ENCODE results near the gene GLCE. TPM values are rescaled to one million over a fixed set of nuclear protein-coding genes. Genes with fewer than 3 reads are reported as not detected.
"Not testable (repeated sequence)": the region's sequence is repeated elsewhere in the genome, so short reads cannot be mapped to it uniquely, and the experiment has no call there.

Gene GLCE
- total and polyA plus RNA-seq, 4 donors: 7.0 to 15.0 (median 7.6) TPM

DNA sequence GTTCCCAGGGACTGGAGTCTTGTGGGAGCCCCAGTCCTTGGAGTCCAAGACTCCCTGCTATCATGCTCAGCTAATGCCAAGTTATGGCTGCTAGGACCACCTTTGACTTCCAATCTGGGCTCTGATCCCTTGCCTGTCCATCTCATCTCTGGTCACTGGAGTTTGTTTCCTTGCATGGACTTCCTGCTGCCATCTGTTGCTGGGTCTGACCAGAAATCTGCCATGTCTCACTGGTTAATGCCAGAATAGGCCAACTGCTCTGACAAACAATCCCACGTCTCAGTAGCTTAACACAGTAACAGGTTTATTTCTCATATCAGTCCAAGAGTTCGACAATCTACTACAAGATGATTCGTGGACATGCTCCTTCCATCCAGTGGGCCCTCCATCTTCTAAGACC is 10.1 kb upstream of the GLCE start:
- 81 to 82% methylated on average over 3 of the region's 3 CpGs for whole genome bisulfite sequencing, 2 donors
- DNase-seq (no peak), ATAC-seq (ENCODE audit: low FRiP score) (no peak)
- Histone ChIP-seq H3K4me3 (ENCODE audit: low read length in 2 of 2) (no peak overlapping the region), H3K36me3 (ENCODE audit: control insufficient read depth in 1 of 2, insufficient read depth in 2 of 2, low read length in 1 of 2) (no peaks in the 10 kb centered on the region), H3K27me3 (ENCODE audit: control insufficient read depth in 1 of 2, insufficient read depth in 2 of 2, low read length in 1 of 2) (peaks cover 0 to 3% of the 10 kb centered on the region in 2 donors), H3K4me1 (ENCODE audit: control insufficient read depth in 1 of 2, insufficient read depth in 2 of 2, low read length in 2 of 2) (no peaks in the 10 kb centered on the region), H3K9me3 (ENCODE audit: control insufficient read depth, low read length) (no peaks in the 10 kb centered on the region), H3K27ac (ENCODE audit: low read depth in 1 of 2, low read length in 2 of 2) (no peak overlapping the region)
- intact Hi-C loops (cut with DNase I): no loop called here

DNA sequence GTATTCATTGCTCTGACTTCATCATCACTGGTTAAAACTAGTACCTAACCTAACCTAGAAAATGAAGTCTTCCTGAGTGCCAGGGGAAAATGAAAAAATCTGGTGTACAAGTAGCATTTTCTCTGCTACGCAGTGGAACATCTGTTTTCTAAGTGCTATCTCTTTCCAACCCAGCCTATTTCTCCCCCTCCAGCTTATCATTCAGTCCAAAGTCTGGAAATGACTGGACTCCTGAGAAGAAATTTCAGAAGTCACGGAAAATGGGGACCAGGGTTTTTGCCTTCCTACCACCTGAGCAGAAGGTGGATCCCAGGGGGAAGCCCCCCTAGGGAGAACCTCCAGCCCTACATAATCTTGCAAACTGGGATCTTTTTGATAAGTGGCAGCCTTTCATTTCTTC is 9.6 kb upstream of the GLCE start:
- intact Hi-C loops (cut with DNase I): no loop called here
- Histone ChIP-seq H3K4me1 (ENCODE audit: control insufficient read depth in 1 of 2, insufficient read depth in 2 of 2, low read length in 2 of 2) (no peaks in the 10 kb centered on the region), H3K27me3 (ENCODE audit: control insufficient read depth in 1 of 2, insufficient read depth in 2 of 2, low read length in 1 of 2) (peaks cover 0 to 3% of the 10 kb centered on the region in 2 donors), H3K4me3 (ENCODE audit: low read length in 2 of 2) (no peak overlapping the region), H3K27ac (ENCODE audit: low read depth in 1 of 2, low read length in 2 of 2) (no peak overlapping the region), H3K36me3 (ENCODE audit: control insufficient read depth in 1 of 2, insufficient read depth in 2 of 2, low read length in 1 of 2) (no peaks in the 10 kb centered on the region), H3K9me3 (ENCODE audit: control insufficient read depth, low read length) (no peaks in the 10 kb centered on the region)
- DNase-seq: no peak
- ATAC-seq (ENCODE audit: low FRiP score): no peak
- 86 to 94% methylated on average over 2 of the region's 2 CpGs for WGBS, 2 donors

DNA sequence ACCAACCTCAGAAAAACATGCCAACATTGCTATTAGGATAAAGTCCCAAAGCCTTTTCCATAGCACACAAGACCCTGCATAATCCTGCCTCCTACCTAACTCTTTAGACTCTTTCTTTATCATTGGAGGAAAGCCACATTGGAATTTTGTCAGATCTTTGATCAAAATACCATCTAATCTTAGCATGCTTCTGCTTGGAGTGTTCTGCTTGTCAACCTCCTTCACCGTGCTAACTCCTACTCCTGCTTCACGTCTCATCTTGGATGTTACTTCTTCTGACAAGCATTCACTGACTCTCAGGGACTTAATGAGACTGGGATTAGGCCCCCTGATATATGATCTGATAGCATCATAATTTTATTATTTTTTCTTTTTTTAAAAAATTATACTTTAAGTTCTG is 7.4 kb upstream of the GLCE start:
- H3K36me3 ChIP-seq (ENCODE audit: control insufficient read depth in 1 of 2, insufficient read depth in 2 of 2, low read length in 1 of 2): no peaks in the 10 kb centered on the region
- 84 to 98% methylated on average over 2 of the region's 2 CpGs for WGBS, 2 donors
- DNase-seq (no peak), ATAC-seq (ENCODE audit: low FRiP score) (no peak)
- peaks cover 0 to 3% of the 10 kb centered on the region in 2 donors for H3K27me3 ChIP-seq (ENCODE audit: control insufficient read depth in 1 of 2, insufficient read depth in 2 of 2, low read length in 1 of 2)
- no peak overlapping the region for H3K27ac ChIP-seq (ENCODE audit: low read depth in 1 of 2, low read length in 2 of 2)
- no peaks in the 10 kb centered on the region for H3K9me3 ChIP-seq (ENCODE audit: control insufficient read depth, low read length)
- no peak overlapping the region for H3K4me3 ChIP-seq (ENCODE audit: low read length in 2 of 2)
- intact Hi-C loops (cut with DNase I): no loop called here
- H3K4me1 ChIP-seq (ENCODE audit: control insufficient read depth in 1 of 2, insufficient read depth in 2 of 2, low read length in 2 of 2): no peaks in the 10 kb centered on the region

DNA sequence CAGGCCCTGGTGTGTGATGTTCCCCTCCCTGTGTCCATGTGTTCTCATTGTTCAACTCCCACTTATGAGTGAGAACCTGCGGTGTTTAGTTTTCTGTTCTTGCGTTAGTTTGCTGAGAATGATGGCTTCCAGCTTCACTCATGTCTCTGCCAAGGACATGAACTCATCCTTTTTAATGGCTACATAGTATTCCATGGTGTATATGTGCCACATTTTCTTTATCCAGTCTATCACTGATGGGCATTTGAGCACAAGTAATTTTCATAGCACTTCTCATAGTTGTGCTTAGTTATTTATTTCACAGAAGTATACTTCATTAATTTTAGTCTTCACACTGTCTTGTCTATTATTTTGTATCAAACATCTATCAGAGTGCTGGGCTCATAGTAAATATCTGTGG is 6.8 kb upstream of the GLCE start:
- H3K4me3 ChIP-seq (ENCODE audit: low read length in 2 of 2); H3K9me3 ChIP-seq (ENCODE audit: control insufficient read depth, low read length); H3K27me3 ChIP-seq (ENCODE audit: control insufficient read depth in 1 of 2, insufficient read depth in 2 of 2, low read length in 1 of 2); ATAC-seq (ENCODE audit: low FRiP score); DNase-seq; intact Hi-C loops (cut with DNase I); H3K27ac ChIP-seq (ENCODE audit: low read depth in 1 of 2, low read length in 2 of 2); H3K4me1 ChIP-seq (ENCODE audit: control insufficient read depth in 1 of 2, insufficient read depth in 2 of 2, low read length in 2 of 2); H3K36me3 ChIP-seq (ENCODE audit: control insufficient read depth in 1 of 2, insufficient read depth in 2 of 2, low read length in 1 of 2): not testable (repeated sequence)
- WGBS, 2 donors: 93 to 94% methylated on average over 2 of the region's 2 CpGs

DNA sequence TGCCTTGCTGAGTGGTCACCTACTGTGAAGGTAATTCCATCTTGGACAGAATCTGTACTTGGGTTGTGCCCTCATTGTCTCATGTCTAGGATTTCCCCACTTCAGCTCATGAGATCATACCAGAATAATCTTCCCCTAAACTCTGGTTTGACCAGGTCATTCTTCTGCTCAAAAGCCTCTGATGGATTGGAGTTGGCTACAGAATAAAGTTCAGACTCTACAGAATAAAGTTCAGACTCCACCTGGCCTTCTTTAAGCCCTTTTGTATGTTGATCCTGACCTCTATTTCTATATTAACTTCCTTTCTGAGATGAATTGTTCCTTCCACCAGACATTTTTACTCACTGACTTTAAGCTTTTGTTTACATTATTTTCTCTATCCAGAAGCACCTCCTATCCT is 6.4 kb upstream of the GLCE start:
- ATAC-seq (ENCODE audit: low FRiP score) (no peak), DNase-seq (no peak)
- intact Hi-C loops (cut with DNase I): no loop called here
- Histone ChIP-seq H3K4me3 (ENCODE audit: low read length in 2 of 2) (no peak overlapping the region), H3K36me3 (ENCODE audit: control insufficient read depth in 1 of 2, insufficient read depth in 2 of 2, low read length in 1 of 2) (no peaks in the 10 kb centered on the region), H3K27me3 (ENCODE audit: control insufficient read depth in 1 of 2, insufficient read depth in 2 of 2, low read length in 1 of 2) (peaks cover 0 to 3% of the 10 kb centered on the region in 2 donors), H3K27ac (ENCODE audit: low read depth in 1 of 2, low read length in 2 of 2) (no peak overlapping the region), H3K4me1 (ENCODE audit: control insufficient read depth in 1 of 2, insufficient read depth in 2 of 2, low read length in 2 of 2) (no peaks in the 10 kb centered on the region), H3K9me3 (ENCODE audit: control insufficient read depth, low read length) (no peaks in the 10 kb centered on the region)

DNA sequence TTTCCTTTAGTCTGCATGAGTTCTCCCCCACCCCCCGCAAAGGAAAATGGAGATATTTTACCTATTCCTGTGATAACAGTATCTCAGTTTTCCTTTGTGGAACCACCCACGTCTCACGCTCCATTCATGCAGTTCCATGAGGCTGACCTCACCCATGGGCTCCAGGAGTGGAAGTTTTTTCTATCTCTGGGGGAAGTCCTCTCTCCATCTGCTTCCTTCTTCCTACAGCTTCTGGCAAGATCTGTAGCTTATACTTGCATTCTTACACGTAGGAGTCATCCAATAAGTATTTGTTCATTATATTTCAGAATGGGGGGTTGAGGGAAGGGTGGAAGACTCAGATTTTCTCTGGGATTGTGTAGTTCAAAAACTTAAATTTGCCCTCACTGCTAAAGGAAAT is 5.8 kb upstream of the GLCE start:
- peaks cover 0 to 3% of the 10 kb centered on the region in 2 donors for H3K27me3 ChIP-seq (ENCODE audit: control insufficient read depth in 1 of 2, insufficient read depth in 2 of 2, low read length in 1 of 2)
- intact Hi-C loops (cut with DNase I): no loop called here
- ATAC-seq (ENCODE audit: low FRiP score): no peak
- WGBS, 2 donors: 43 to 47% methylated on average over 4 of the region's 4 CpGs
- H3K4me1 ChIP-seq (ENCODE audit: control insufficient read depth in 1 of 2, insufficient read depth in 2 of 2, low read length in 2 of 2): no peaks in the 10 kb centered on the region
- no peak for DNase-seq
- no peaks in the 10 kb centered on the region for H3K36me3 ChIP-seq (ENCODE audit: control insufficient read depth in 1 of 2, insufficient read depth in 2 of 2, low read length in 1 of 2)
- no peak overlapping the region for H3K4me3 ChIP-seq (ENCODE audit: low read length in 2 of 2)
- no peaks in the 10 kb centered on the region for H3K9me3 ChIP-seq (ENCODE audit: control insufficient read depth, low read length)
- H3K27ac ChIP-seq (ENCODE audit: low read depth in 1 of 2, low read length in 2 of 2): no peak overlapping the region

DNA sequence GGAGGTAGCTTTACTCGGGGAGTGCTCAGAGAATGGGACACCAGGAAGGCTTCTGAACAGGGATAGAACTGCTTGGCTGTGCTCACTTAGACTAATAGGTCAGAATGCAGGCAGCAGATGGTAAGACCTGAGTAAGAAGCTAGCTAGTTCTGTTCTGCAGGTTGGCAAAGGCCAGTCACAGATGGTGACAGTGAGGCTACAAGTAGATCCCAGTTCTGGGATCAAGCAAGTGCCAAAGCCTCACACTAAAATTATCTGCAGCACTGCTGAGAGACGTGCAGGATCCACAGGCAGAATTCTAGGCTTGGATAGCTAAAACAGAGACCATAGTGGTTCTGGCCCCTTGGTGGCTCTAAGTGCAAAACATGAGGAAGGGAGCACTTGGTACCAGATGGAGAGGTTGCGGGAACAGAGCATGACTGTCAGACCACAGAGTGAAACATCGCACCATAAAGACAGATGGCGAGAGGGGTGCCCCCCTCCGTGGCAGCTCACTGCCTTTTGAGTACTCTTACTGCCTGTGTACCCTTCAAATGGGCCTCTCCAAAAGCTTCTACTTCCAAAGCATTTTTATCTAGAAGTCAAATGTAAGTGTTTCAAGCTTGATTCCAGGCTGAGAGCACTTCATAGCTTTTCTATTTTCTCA is 3.6 kb upstream of the GLCE start:
- Histone ChIP-seq H3K27ac (ENCODE audit: low read depth in 1 of 2, low read length in 2 of 2) (no peak overlapping the region), H3K4me1 (ENCODE audit: control insufficient read depth in 1 of 2, insufficient read depth in 2 of 2, low read length in 2 of 2) (no peaks in the 10 kb centered on the region), H3K4me3 (ENCODE audit: low read length in 2 of 2) (no peak overlapping the region), H3K9me3 (ENCODE audit: control insufficient read depth, low read length) (no peaks in the 10 kb centered on the region), H3K36me3 (ENCODE audit: control insufficient read depth in 1 of 2, insufficient read depth in 2 of 2, low read length in 1 of 2) (no peaks in the 10 kb centered on the region), H3K27me3 (ENCODE audit: control insufficient read depth in 1 of 2, insufficient read depth in 2 of 2, low read length in 1 of 2) (no peaks in the 10 kb centered on the region)
- no peak for DNase-seq
- no peak for ATAC-seq (ENCODE audit: low FRiP score)
- 59 to 64% methylated on average over 6 of the region's 6 CpGs for WGBS, 2 donors
- intact Hi-C loops (cut with DNase I): no loop called here

DNA sequence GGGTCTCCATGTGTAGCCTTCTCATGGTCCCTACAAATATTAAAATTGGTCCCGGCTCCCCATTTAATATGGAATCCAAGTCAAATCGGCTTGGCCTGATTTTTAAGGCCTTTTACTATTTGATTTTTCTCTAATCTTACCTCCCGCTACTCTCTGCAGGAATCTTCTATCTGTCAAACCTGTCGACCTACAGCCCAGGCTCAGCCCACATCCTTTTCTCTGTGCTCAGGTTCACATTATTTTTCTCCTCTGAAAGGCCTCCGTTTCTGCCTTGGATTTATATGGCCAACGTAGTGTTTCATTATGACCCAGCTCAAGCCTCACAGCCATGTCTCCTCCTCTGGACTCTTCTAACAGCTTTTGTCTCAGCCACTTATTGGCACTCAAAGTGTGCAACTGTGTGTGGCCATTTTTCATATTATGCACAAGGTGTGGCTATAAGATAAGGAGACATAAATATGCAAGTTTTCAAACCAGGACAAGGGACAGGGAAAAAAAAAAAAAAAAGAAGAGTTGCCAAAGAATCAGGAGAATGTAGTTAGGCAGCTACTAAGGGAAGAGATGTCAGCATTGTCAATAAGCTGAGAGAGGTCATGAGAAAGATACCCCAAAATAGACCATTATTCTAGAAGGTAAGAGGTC is 2.1 kb upstream of the GLCE start:
- Histone ChIP-seq H3K4me1 (ENCODE audit: control insufficient read depth in 1 of 2, insufficient read depth in 2 of 2, low read length in 2 of 2) (no peaks in the 10 kb centered on the region), H3K36me3 (ENCODE audit: control insufficient read depth in 1 of 2, insufficient read depth in 2 of 2, low read length in 1 of 2) (no peaks in the 10 kb centered on the region), H3K9me3 (ENCODE audit: control insufficient read depth, low read length) (no peaks in the 10 kb centered on the region), H3K27me3 (ENCODE audit: control insufficient read depth in 1 of 2, insufficient read depth in 2 of 2, low read length in 1 of 2) (no peaks in the 10 kb centered on the region), H3K27ac (ENCODE audit: low read depth in 1 of 2, low read length in 2 of 2) (no peak overlapping the region), H3K4me3 (ENCODE audit: low read length in 2 of 2) (no peak overlapping the region)
- DNase-seq: no peak
- intact Hi-C loops (cut with DNase I): no loop called here
- ATAC-seq (ENCODE audit: low FRiP score): no peak
- 84 to 85% methylated on average over 6 of the region's 6 CpGs for WGBS, 2 donors

DNA sequence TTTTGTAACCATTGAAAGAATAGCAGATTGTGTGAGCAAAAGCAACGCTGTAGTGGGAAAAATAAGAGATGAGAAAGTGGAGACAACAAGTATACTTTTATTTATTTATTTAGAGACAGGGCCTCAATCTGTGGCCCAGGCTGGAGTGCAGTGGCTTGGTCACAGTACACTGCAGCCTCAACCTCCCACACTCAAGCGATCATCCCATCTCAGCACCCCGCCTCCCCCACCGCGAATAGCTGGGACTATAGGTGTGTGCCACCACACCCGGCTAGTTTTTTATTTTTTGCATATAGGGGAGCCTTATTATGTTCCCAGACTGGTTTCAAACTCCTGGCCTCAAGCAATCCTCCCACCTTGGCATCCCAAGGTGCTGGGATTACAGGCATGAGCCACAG is 1.6 kb upstream of the GLCE start:
- intact Hi-C loops (cut with DNase I): no loop called here
- H3K36me3 ChIP-seq (ENCODE audit: control insufficient read depth in 1 of 2, insufficient read depth in 2 of 2, low read length in 1 of 2): no peaks in the 10 kb centered on the region
- 96 to 97% methylated on average over 6 of the region's 6 CpGs for WGBS, 2 donors

More for the DNA sequence above, 1.6 kb upstream of the GLCE start:
- ATAC-seq (ENCODE audit: low FRiP score): no peak
- DNase-seq: no peak
- H3K9me3 ChIP-seq (ENCODE audit: control insufficient read depth, low read length): no peaks in the 10 kb centered on the region
- H3K27me3 ChIP-seq (ENCODE audit: control insufficient read depth in 1 of 2, insufficient read depth in 2 of 2, low read length in 1 of 2): no peaks in the 10 kb centered on the region
- H3K4me3 ChIP-seq (ENCODE audit: low read length in 2 of 2): no peak overlapping the region
- no peaks in the 10 kb centered on the region for H3K4me1 ChIP-seq (ENCODE audit: control insufficient read depth in 1 of 2, insufficient read depth in 2 of 2, low read length in 2 of 2)
- H3K27ac ChIP-seq (ENCODE audit: low read depth in 1 of 2, low read length in 2 of 2): no peak overlapping the region
